ENCODE data around the gene C3orf33. TPM values are rescaled to one million over a fixed set of nuclear protein-coding genes. Genes with fewer than 3 reads are reported as not detected.

The C3orf33 gene
- total and polyA plus RNA-seq, 2 donors = 1.4 to 3.1 TPM

DNA sequence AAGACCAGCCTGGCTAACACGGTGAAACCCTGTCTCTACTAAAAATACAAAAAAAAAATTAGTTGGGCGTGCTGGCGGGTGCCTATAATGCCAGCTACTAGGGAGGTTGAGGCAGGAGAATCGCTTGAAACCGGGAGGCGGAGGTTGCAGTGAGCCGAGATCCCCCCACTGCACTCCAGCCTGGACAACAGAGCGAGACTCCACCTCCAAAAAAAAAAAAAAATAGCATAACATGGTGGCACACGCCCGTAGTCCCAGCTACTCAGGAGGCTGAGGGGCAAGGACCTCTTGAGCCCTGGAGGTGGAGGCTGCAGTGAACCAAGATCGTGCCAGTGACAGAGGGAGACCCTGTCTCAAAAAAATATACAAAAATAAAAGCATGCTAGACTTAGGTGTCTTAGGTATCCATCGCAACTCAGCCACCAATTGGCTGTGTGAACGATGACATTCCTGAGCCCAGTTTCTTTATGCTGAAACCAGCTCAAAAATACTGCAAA is 67.5 kb downstream of the C3orf33 start:
- Histone ChIP-seq H3K36me3 (ENCODE audit: control insufficient read depth in 2 of 2, insufficient read depth in 2 of 2, low read length in 1 of 2) (no peaks in the 10 kb centered on the region), H3K4me1 (ENCODE audit: control insufficient read depth in 2 of 2, insufficient read depth in 2 of 2, low read length in 2 of 2) (peaks cover 2 to 3% of the 10 kb centered on the region in 2 donors), H3K27me3 (ENCODE audit: control insufficient read depth in 2 of 2, insufficient read depth in 1 of 2, low read length in 1 of 2) (peaks cover 0 to 12% of the 10 kb centered on the region in 2 donors), H3K4me3 (ENCODE audit: low read length in 2 of 2) (no peak overlapping the region), H3K27ac (ENCODE audit: low read depth in 1 of 2, low read length in 1 of 2) (no peak overlapping the region), H3K9me3 (ENCODE audit: control insufficient read depth in 2 of 2, insufficient read depth in 1 of 2, low read length in 1 of 2) (no peaks in the 10 kb centered on the region)
- 96% methylated on average over 13 of the region's 13 CpGs for WGBS
- no peak for DNase-seq (ENCODE audit: low read depth in 6 of 9, low spot score in 9 of 9)

DNA sequence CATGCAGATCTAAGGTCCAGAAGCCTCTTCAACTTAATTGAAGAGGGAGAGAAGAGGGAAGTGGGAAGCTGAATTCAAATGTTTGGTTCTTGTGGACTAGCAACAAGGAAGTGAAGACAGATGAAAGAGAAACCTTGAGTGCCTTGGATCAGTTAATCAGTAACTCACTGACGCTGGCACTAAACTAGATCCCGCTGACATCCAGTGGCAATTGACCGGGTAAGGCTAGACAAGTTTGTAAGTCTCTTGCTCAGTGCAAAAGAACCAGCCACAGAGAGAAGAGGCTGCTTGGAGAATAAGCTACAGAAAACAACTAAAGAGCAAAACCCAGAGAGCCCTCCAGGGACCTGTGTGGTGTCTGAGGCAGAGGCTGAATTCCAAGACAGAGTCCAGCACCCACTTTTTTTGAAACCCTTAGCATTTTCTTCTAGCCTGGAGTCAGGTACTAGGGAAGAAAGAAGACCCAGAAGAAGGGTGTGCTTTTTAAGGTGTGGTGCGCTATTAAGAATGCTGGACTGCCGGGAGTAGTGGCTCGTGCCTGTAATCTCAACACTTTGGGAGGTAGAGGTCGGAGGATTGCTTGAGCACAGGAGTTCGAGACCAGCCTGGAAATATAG is 68.1 kb downstream of the C3orf33 start:
- Histone ChIP-seq H3K4me3 (ENCODE audit: low read length in 2 of 2) (no peak overlapping the region), H3K4me1 (ENCODE audit: control insufficient read depth in 2 of 2, insufficient read depth in 2 of 2, low read length in 2 of 2) (no peaks in the 10 kb centered on the region), H3K9me3 (ENCODE audit: control insufficient read depth in 2 of 2, insufficient read depth in 1 of 2, low read length in 1 of 2) (no peaks in the 10 kb centered on the region), H3K27me3 (ENCODE audit: control insufficient read depth in 2 of 2, insufficient read depth in 1 of 2, low read length in 1 of 2) (peaks cover 0 to 5% of the 10 kb centered on the region in 2 donors), H3K27ac (ENCODE audit: low read depth in 1 of 2, low read length in 1 of 2) (no peak overlapping the region), H3K36me3 (ENCODE audit: control insufficient read depth in 2 of 2, insufficient read depth in 2 of 2, low read length in 1 of 2) (no peaks in the 10 kb centered on the region)
- WGBS = 64% methylated on average over 8 of the region's 8 CpGs
- peak in 1 of 9 donors; percentile 15 for DNase-seq (ENCODE audit: low read depth in 6 of 9, low spot score in 9 of 9)

DNA sequence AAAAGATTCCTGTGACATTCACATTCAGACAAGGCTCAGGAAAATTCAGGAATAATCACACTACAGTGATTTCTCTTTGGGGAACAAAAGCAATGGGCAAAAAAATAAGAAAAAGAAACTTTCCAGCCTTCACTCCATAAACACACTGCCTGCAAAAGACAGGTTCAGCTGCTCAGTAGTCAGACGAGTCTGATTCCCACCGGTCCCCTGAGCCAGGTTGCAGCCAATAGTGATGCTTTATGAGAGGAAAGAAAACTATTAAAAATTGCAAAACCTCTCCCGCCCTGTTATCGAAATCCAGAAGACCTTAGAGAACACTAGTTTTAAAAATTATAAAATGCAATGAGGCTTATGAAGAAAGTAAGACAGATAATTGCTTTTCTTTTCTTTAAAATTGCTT is 69.7 kb downstream of the C3orf33 start:
- Histone ChIP-seq H3K36me3 (ENCODE audit: control insufficient read depth in 2 of 2, insufficient read depth in 2 of 2, low read length in 1 of 2) (no peaks in the 10 kb centered on the region), H3K27me3 (ENCODE audit: control insufficient read depth in 2 of 2, insufficient read depth in 1 of 2, low read length in 1 of 2) (no peaks in the 10 kb centered on the region), H3K27ac (ENCODE audit: low read depth in 1 of 2, low read length in 1 of 2) (no peak overlapping the region), H3K4me1 (ENCODE audit: control insufficient read depth in 2 of 2, insufficient read depth in 2 of 2, low read length in 2 of 2) (no peaks in the 10 kb centered on the region), H3K9me3 (ENCODE audit: control insufficient read depth in 2 of 2, insufficient read depth in 1 of 2, low read length in 1 of 2) (no peaks in the 10 kb centered on the region), H3K4me3 (ENCODE audit: low read length in 2 of 2) (no peak overlapping the region)
- WGBS = 94% methylated on average over 4 of the region's 4 CpGs
- no peak for DNase-seq (ENCODE audit: low read depth in 6 of 9, low spot score in 9 of 9)

DNA sequence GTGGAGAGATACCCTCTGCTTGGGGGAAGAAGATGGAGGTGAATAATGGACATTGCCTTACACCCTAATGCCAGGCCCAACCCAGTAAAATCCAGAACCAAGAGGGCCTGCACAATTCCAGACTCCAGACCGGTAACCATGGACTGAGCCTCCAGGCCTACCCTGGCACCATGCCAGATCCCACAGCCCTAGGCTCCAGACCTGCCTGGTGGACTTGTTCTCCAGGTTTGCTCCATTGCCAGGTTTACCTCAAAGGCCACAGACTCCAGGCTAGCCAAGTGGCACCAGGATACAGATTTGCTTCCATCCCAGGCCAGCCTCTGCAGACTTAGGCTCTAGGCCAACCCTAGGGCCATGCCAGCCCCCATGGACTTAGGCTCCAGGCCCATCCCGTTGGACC is 75.2 kb downstream of the C3orf33 start:
- no peak overlapping the region for H3K4me3 ChIP-seq (ENCODE audit: low read length in 2 of 2)
- no peaks in the 10 kb centered on the region for H3K4me1 ChIP-seq (ENCODE audit: control insufficient read depth in 2 of 2, insufficient read depth in 2 of 2, low read length in 2 of 2)
- WGBS = 96% methylated on average over 2 of the region's 2 CpGs
- H3K36me3 ChIP-seq (ENCODE audit: control insufficient read depth in 2 of 2, insufficient read depth in 2 of 2, low read length in 1 of 2) = no peaks in the 10 kb centered on the region
- no peak overlapping the region for H3K27ac ChIP-seq (ENCODE audit: low read depth in 1 of 2, low read length in 1 of 2)
- no peaks in the 10 kb centered on the region for H3K27me3 ChIP-seq (ENCODE audit: control insufficient read depth in 2 of 2, insufficient read depth in 1 of 2, low read length in 1 of 2)
- H3K9me3 ChIP-seq (ENCODE audit: control insufficient read depth in 2 of 2, insufficient read depth in 1 of 2, low read length in 1 of 2) = no peaks in the 10 kb centered on the region
- DNase-seq (ENCODE audit: low read depth in 6 of 9, low spot score in 9 of 9) = no peak

DNA sequence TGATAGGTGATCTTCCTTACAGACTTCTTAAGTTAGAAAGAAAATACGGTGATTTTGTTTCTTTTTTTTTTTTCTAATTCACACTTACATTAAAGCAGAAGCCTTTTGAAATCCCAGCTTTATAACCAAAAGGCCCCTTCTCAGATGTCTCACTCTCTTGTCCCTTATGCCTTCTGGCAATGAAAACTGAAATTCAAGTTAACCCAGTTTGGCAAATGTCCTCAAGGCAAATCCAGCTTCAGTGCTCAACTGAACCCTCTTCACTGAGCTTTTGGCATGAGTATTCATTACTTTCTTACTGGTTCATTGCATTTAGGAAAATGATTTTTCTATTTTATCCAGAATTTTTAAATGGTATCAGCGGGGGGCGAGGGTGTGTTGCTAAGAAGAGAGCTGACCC is 78.2 kb downstream of the C3orf33 start:
- H3K9me3 ChIP-seq (ENCODE audit: control insufficient read depth in 2 of 2, insufficient read depth in 1 of 2, low read length in 1 of 2) = no peaks in the 10 kb centered on the region
- 94% methylated on average over 3 of the region's 3 CpGs for WGBS
- H3K27ac ChIP-seq (ENCODE audit: low read depth in 1 of 2, low read length in 1 of 2) = no peak overlapping the region
- H3K4me1 ChIP-seq (ENCODE audit: control insufficient read depth in 2 of 2, insufficient read depth in 2 of 2, low read length in 2 of 2) = no peaks in the 10 kb centered on the region
- no peaks in the 10 kb centered on the region for H3K36me3 ChIP-seq (ENCODE audit: control insufficient read depth in 2 of 2, insufficient read depth in 2 of 2, low read length in 1 of 2)
- no peak for DNase-seq (ENCODE audit: low read depth in 6 of 9, low spot score in 9 of 9)
- H3K27me3 ChIP-seq (ENCODE audit: control insufficient read depth in 2 of 2, insufficient read depth in 1 of 2, low read length in 1 of 2) = no peaks in the 10 kb centered on the region
- H3K4me3 ChIP-seq (ENCODE audit: low read length in 2 of 2) = no peak overlapping the region

DNA sequence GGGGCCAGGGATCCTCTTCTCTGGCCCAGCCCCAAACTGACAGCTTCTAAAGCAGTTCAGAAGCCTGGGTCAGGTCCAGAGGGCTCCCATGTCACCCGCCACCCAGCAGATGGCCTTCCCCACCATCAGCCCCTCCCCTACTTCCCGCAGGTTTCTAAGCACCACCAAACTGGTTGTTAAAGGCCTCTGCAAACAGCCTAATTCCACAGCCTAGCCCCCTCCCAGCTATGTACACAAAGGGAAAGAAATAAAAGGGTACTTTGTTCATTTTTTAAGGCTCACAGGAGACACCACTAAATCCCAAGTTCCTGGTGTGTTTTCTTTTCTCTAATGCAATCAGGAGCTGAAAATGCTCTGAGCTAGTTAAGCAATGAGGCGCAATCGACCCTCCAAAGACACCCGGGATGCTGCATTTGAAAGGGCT is 91.8 kb downstream of the C3orf33 start:
- no peak for DNase-seq (ENCODE audit: low read depth in 6 of 9, low spot score in 9 of 9)
- no peak overlapping the region for H3K27ac ChIP-seq (ENCODE audit: low read depth in 1 of 2, low read length in 1 of 2)
- H3K9me3 ChIP-seq (ENCODE audit: control insufficient read depth in 2 of 2, insufficient read depth in 1 of 2, low read length in 1 of 2) = peaks cover 0 to 11% of the 10 kb centered on the region in 2 donors
- H3K36me3 ChIP-seq (ENCODE audit: control insufficient read depth in 2 of 2, insufficient read depth in 2 of 2, low read length in 1 of 2) = no peaks in the 10 kb centered on the region
- no peak overlapping the region for H3K4me3 ChIP-seq (ENCODE audit: low read length in 2 of 2)
- H3K27me3 ChIP-seq (ENCODE audit: control insufficient read depth in 2 of 2, insufficient read depth in 1 of 2, low read length in 1 of 2) = no peaks in the 10 kb centered on the region
- WGBS = 90% methylated on average over 5 of the region's 5 CpGs
- no peaks in the 10 kb centered on the region for H3K4me1 ChIP-seq (ENCODE audit: control insufficient read depth in 2 of 2, insufficient read depth in 2 of 2, low read length in 2 of 2)

Other genes starting within 250 kb of the C3orf33 start
- gene PLCH1, start 61.2 kb downstream of the C3orf33 start, total RNA-seq = 29.3 TPM
- 7.6 TPM for gene PLCH1, start 61.2 kb downstream of the C3orf33 start, polyA plus RNA-seq
- 26.6 TPM for gene SLC33A1, start 48.1 kb upstream of the C3orf33 start, total RNA-seq
- 13.9 TPM for gene SLC33A1, start 48.1 kb upstream of the C3orf33 start, polyA plus RNA-seq
- gene GMPS, start 64.4 kb upstream of the C3orf33 start, total RNA-seq = 49.2 TPM
- 23.9 TPM for gene GMPS, start 64.4 kb upstream of the C3orf33 start, polyA plus RNA-seq